OCI-LY3 (cell line): ENCODE measurements around the gene PAFAH1B2.

Source experiments
- H2AFZ ChIP-seq: fragments of 200-600, 300-600 bp; shearing (Covaris generic); 2 replicates; pipeline ENCODE4 v1.6.0; 2014; ENCODE audit warnings: antibody characterized with exemption, low read depth, low read length
- H3K27ac ChIP-seq: fragments of 200-600, 300-600 bp; sonication (generic); 2 replicates; pipeline ENCODE4 v1.5.1; 2014; ENCODE audit warnings: mild to moderate bottlenecking, low read length, moderate library complexity, mixed read lengths
- H3K27me3 ChIP-seq: fragments of 200-600, 300-600 bp; sonication (generic); 2 replicates; pipeline ENCODE4 v1.6.1; 2014; ENCODE audit warnings: low read depth, low read length, mixed read lengths
- H3K36me3 ChIP-seq: fragments of 200-600, 300-600 bp; sonication (generic); replicated peaks from 2 replicates; pipeline ENCODE3; 2014; ENCODE audit warnings: low read depth, low read length, mixed read lengths
- H3K4me1 ChIP-seq: fragments of 300-600, 200-600 bp; sonication (generic); 2 replicates; pipeline ENCODE4 v1.6.1; 2014; ENCODE audit warnings: low read length, mixed read lengths
- H3K4me2 ChIP-seq: fragments of 200-600, 300-600 bp; sonication (generic); 2 replicates; pipeline ENCODE4 v1.6.1; 2014; ENCODE audit warnings: low read length, mixed read lengths
- H3K4me3 ChIP-seq: fragments of 300-600, 200-600 bp; sonication (generic); 2 replicates; pipeline ENCODE4 v1.5.1; 2014; ENCODE audit warnings: antibody characterized with exemption, mild to moderate bottlenecking, low read length, moderate library complexity
- H3K79me2 ChIP-seq: fragments of 300-600, 200-600 bp; shearing (Covaris generic); 2 replicates; pipeline ENCODE4 v1.6.1; 2014; ENCODE audit warnings: mild to moderate bottlenecking, low read length, mixed read lengths
- H3K9ac ChIP-seq: fragments of 300-600, 200-600 bp; shearing (Covaris generic); 2 replicates; pipeline ENCODE4 v1.6.0; 2014; ENCODE audit warnings: mild to moderate bottlenecking, low read length, moderate library complexity
- H3K9me3 ChIP-seq: fragments of 200-600, 300-600 bp; shearing (Covaris generic); 2 replicates; pipeline ENCODE4 v1.6.1; 2014; ENCODE audit warnings: low read length, mixed read lengths; ENCODE audit not compliant: insufficient read depth
- H4K20me1 ChIP-seq: fragments of 200-600, 300-600 bp; sonication (generic); 2 replicates; pipeline ENCODE4 v1.6.1; 2016; ENCODE audit warnings: low read length, mixed read lengths; ENCODE audit not compliant: insufficient read depth
- CTCF ChIP-seq: fragments of 200-600, 300-600 bp; sonication (generic); IDR thresholded peaks from 2 replicates; pipeline ENCODE4 v1.5.1; 2014; ENCODE audit warnings: antibody characterized with exemption, low read length, low read depth
- EZH2phosphoT487 ChIP-seq: fragments of 200-600 bp; shearing (Covaris generic); IDR thresholded peaks from 2 replicates; pipeline ENCODE4 v1.6.1; 2018; ENCODE audit warnings: antibody characterized with exemption, mixed run types, low read depth

The PAFAH1B2 gene

GRCh38 chr11:117191680-117192400 is 47.8 kb downstream of the PAFAH1B2 start:
- Histone ChIP-seq H3K27ac (no peak overlapping the region), H3K4me3 (no peak overlapping the region), H4K20me1 (no peaks in the 10 kb centered on the region), H3K27me3 (no peaks in the 10 kb centered on the region), H3K9ac (no peak overlapping the region), H3K36me3 (peaks cover 23% of the 10 kb centered on the region), H3K4me2 (no peak overlapping the region), H2AFZ (no peak overlapping the region), H3K4me1 (peaks cover 33% of the 10 kb centered on the region), H3K79me2 (no peaks in the 10 kb centered on the region), H3K9me3 (no peaks in the 10 kb centered on the region)
- TF ChIP-seq EZH2phosphoT487 (no peak), CTCF (no peak)

- H3K27me3 ChIP-seq = no peaks in the 10 kb centered on the region
- H3K9me3 ChIP-seq = no peaks in the 10 kb centered on the region
- no peak overlapping the region for H3K4me3 ChIP-seq
- H3K36me3 ChIP-seq = peaks cover 23% of the 10 kb centered on the region
- no peak overlapping the region for H3K4me2 ChIP-seq
- no peaks in the 10 kb centered on the region for H4K20me1 ChIP-seq
- peaks cover 27% of the 10 kb centered on the region for H3K4me1 ChIP-seq
- no peak for TF ChIP-seq EZH2phosphoT487
- no peak for TF ChIP-seq CTCF
- H2AFZ ChIP-seq = no peak overlapping the region
- no peak overlapping the region for H3K27ac ChIP-seq
- no peaks in the 10 kb centered on the region for H3K79me2 ChIP-seq
- no peak overlapping the region for H3K9ac ChIP-seq
Measured at GRCh38 chr11:117192401-117192875, 48.4 kb downstream of the PAFAH1B2 start.

GRCh38 chr11:117193130-117194020 is 49.3 kb downstream of the PAFAH1B2 start:
- TF ChIP-seq EZH2phosphoT487 = no peak
- no peak for TF ChIP-seq CTCF
- Histone ChIP-seq H3K79me2 (no peaks in the 10 kb centered on the region), H3K9ac (no peak overlapping the region), H3K36me3 (peaks cover 21% of the 10 kb centered on the region), H2AFZ (no peak overlapping the region), H3K27ac (no peak overlapping the region), H3K27me3 (no peaks in the 10 kb centered on the region), H3K4me3 (no peak overlapping the region), H3K4me2 (no peak overlapping the region), H4K20me1 (no peaks in the 10 kb centered on the region), H3K9me3 (no peaks in the 10 kb centered on the region), H3K4me1 (peaks cover 22% of the 10 kb centered on the region)

- no peak overlapping the region for H3K27ac ChIP-seq
- no peak overlapping the region for H3K9ac ChIP-seq
- H3K4me2 ChIP-seq = no peak overlapping the region
- TF ChIP-seq CTCF (no peak), EZH2phosphoT487 (no peak)
- peaks cover 15% of the 10 kb centered on the region for H3K4me1 ChIP-seq
- H3K36me3 ChIP-seq = peaks cover 14% of the 10 kb centered on the region
- H3K4me3 ChIP-seq = no peak overlapping the region
- H3K9me3 ChIP-seq = no peaks in the 10 kb centered on the region
- H3K27me3 ChIP-seq = no peaks in the 10 kb centered on the region
- H3K79me2 ChIP-seq = no peaks in the 10 kb centered on the region
- no peak overlapping the region for H2AFZ ChIP-seq
- no peaks in the 10 kb centered on the region for H4K20me1 ChIP-seq
Measured at GRCh38 chr11:117194267-117194666, 50.2 kb downstream of the PAFAH1B2 start.
